ENCODE data around the gene CCDC192. TPM values are rescaled to one million over a fixed set of nuclear protein-coding genes. Genes with fewer than 3 reads are reported as not detected.
A peak's percentile ranks its signal among the peaks of the same experiment; 100 is the strongest.

The CCDC192 gene
- total RNA-seq, 3 donors from 2014 or later = 1.0 TPM; not detected in 2

- intact Hi-C loops (cut with DNase I, micrococcal nuclease) = no loop called here
- no peaks in the 10 kb centered on the region for H3K4me1 ChIP-seq (ENCODE audit: low read depth)
- TF ChIP-seq CTCF (IDR thresholded peaks at IDR 0.05) = no peak
- no peaks in the 10 kb centered on the region for H3K36me3 ChIP-seq (ENCODE audit: low read depth)
- no peaks in the 10 kb centered on the region for H3K9me3 ChIP-seq
- ATAC-seq (no peak), DNase-seq (no peak)
- H3K4me3 ChIP-seq = no peak overlapping the region
Measured at GRCh38 chr5:127947941-127948340, 244.8 kb downstream of the CCDC192 start.

- Histone ChIP-seq H3K36me3 (ENCODE audit: low read depth) (no peaks in the 10 kb centered on the region), H3K4me1 (ENCODE audit: low read depth) (no peaks in the 10 kb centered on the region), H3K9me3 (no peaks in the 10 kb centered on the region), H3K4me3 (no peak overlapping the region)
- TF ChIP-seq CTCF (IDR thresholded peaks at IDR 0.05) = no peak
- ATAC-seq = peak; percentile 99
- no peak for DNase-seq
- intact Hi-C loops (cut with DNase I, micrococcal nuclease) = no loop called here
Measured at GRCh38 chr5:127950707-127951391, 247.7 kb downstream of the CCDC192 start.

GRCh38 chr5:127951791-127952190 is 248.6 kb downstream of the CCDC192 start:
- H3K4me3 ChIP-seq = no peak overlapping the region
- intact Hi-C loops (cut with DNase I, micrococcal nuclease) = no loop called here
- no peak for ATAC-seq
- TF ChIP-seq CTCF (IDR thresholded peaks at IDR 0.05) = no peak
- no peaks in the 10 kb centered on the region for H3K9me3 ChIP-seq
- no peaks in the 10 kb centered on the region for H3K4me1 ChIP-seq (ENCODE audit: low read depth)
- no peak for DNase-seq
- H3K36me3 ChIP-seq (ENCODE audit: low read depth) = no peaks in the 10 kb centered on the region

- intact Hi-C loops (cut with DNase I, micrococcal nuclease) = no loop called here
- H3K4me1 ChIP-seq (ENCODE audit: low read depth) = peaks cover 38% of the 10 kb centered on the region
- no peak for TF ChIP-seq CTCF (IDR thresholded peaks at IDR 0.05)
- DNase-seq = peak; percentile 32 to 67 (median 52)
- no peak overlapping the region for H3K4me3 ChIP-seq
- H3K36me3 ChIP-seq (ENCODE audit: low read depth) = no peaks in the 10 kb centered on the region
- peak; percentile 35 for ATAC-seq
- H3K9me3 ChIP-seq = no peaks in the 10 kb centered on the region
Measured at GRCh38 chr5:127957183-127957582, 254.0 kb downstream of the CCDC192 start.

- intact Hi-C loops (cut with DNase I, micrococcal nuclease) = no loop called here
- DNase-seq (no peak), ATAC-seq (no peak)
- no peak for TF ChIP-seq CTCF (IDR thresholded peaks at IDR 0.05)
- Histone ChIP-seq H3K4me3 (no peak overlapping the region), H3K9me3 (no peaks in the 10 kb centered on the region), H3K36me3 (ENCODE audit: low read depth) (no peaks in the 10 kb centered on the region), H3K4me1 (ENCODE audit: low read depth) (peaks cover 44% of the 10 kb centered on the region)
Measured at GRCh38 chr5:127957701-127958239, 254.6 kb downstream of the CCDC192 start.
